HG02588 (cell line): ENCODE measurements around the gene FAM228A.
"Not testable (repeated sequence)": the region's sequence is repeated elsewhere in the genome, so short reads cannot be mapped to it uniquely, and the experiment has no call there.

ENCODE experiments used
- ATAC-seq: cut with Tn5 transposase; IDR thresholded peaks from one replicate; pipeline ENCODE4 v1.9.1; 2021; ENCODE audit warnings: mild to moderate bottlenecking, moderate library complexity; ENCODE audit not compliant: unreplicated experiment

Gene FAM228A

DNA sequence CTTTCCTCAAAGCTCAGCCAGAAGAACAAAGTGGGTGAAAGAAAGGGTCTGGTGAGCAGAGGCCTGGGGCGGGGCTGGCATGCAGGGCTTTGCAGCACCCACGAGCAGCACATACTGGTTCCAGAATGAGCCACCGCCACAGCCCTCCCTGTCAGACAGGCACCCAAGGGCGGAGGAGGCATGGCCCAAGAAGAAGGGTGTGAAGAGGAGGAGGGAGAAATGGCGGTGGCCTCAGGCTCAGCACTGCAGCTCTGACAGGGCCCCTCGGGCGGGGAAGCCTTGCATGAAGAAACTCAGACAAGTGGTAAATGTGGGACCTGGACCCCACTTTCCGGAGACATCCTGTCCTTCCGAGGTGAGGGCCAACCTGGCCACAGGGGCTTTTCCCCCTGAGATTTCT, 15.7 kb downstream of the FAM228A start:
- ATAC-seq: no peak

DNA sequence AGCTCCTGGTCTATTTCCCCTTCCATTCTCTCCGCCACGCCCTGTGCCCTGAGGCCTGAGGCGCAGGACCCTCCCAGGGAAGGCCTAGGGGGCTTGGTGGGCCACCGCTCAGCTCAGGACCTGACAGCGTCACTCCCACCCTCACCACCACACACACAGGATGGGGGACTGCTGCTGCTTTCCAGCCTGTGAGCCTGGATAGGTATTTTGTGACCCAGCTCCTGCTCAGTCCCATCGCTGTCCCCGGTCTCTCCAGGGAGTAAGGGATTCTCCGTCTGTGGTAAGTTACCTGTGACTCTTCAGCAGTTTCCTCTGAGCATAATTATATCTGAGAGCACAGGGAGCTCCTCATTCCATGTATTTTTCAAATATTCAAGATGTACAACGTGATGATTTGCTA, 16.3 kb downstream of the FAM228A start:
- no peak for ATAC-seq

DNA sequence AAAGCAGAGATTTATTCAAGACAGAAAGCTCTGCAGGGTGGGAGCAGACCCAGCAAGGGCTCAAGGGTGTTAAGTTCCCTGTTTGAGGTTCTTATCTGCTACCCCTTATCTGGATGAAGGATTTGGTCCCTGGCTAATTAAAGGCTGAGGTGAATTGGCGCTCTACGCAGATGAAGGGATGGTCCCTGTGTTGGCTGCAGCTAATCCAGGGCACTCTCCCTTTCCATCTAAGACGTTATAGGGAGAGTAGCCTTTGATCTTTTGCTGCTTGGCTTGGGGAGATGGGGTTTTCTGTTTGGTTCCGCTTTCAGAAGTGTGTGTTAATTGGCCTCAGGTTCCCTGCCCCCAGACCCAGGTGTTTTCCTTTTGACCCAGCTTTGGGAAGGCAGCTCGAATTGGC, 17.0 kb downstream of the FAM228A start:
- no peak for ATAC-seq

GRCh38 chr2:24197213-24197612, 22.4 kb downstream of the FAM228A start:
- ATAC-seq: not testable (repeated sequence)

DNA sequence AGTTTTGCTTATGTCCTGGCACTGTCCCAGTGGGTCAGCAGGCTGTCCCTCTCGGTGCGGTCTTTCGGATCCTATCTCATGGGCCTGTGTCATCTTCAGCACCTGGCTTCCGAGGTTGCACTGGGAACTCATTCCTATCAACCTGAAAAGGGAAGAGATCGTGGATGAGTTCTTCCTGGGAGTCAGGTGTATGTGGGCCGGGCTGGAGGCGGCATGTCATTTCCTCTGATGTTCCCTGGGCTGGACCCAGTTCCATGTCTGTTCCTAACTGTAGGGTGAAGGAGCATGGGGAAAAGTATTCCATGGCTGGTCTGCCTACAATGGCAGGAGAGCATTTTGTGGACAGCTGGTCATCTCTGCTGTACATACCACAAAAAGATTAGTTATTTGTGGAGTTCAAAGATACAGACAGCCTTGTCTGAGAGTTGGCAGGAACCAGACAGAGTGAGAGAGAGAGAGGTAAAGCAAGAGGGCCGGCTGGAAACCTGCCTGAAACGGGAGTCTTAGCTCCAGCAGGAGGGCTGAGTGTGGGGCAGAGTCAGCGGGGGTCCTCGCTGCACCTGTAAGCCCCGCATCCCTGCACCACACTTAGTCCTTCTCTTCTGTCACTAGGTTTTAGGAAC, 25.2 kb downstream of the FAM228A start:
- no peak for ATAC-seq

DNA sequence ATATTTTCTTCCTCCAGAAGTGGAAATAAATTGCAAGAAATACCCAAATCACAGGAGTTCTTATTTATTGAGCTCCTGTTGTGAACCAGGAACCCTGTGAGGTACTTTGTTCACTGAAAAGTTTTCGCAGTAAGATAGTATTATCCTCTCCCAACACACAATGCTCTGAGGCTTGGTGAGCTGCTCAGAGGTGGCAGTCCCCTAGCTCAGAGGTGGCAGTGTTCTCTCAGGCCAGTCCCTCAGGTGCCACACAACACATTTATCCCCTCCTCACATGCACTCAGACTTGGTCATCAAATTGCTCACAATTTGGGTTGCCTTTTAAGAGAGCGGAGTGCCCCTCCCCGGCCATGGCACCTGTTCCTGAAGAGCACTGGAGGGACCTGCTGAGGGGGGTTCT, 25.9 kb downstream of the FAM228A start:
- no peak for ATAC-seq

DNA sequence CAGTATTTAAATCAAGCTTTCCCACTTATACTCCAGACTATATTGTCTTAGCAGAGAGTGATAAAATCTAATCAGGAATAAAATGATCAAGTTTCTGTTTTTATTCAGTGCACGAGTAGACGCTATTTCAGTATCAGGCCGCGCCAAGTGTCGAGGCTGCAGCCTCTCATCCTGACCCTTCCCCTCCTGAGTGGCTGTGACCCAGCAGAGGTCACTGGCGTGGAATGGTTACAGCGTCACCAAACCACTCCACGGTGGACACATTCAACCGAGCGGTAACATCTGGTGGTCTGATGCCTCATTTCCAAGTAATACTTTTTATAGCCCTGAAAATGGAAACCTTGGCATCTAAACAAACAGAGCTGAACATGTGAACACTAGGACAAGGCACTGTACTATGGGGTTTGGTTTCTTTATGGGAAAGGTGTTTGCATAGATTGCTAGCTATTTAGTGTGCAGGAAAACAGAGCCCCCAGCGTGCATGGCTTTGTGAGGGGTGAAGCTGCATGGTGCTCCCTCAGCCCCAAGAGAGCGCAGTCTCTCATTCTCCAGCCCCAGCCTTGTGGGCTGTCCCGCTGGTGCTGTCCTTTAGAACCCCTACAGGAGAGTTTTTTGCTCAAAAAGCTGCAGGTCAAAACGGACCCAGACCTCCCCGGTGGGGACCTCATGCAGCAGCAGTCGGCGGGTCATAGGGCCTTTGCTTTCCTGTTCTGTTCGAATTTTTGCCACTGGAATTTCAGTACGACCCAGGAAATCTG, 28.4 kb downstream of the FAM228A start:
- no peak for ATAC-seq

DNA sequence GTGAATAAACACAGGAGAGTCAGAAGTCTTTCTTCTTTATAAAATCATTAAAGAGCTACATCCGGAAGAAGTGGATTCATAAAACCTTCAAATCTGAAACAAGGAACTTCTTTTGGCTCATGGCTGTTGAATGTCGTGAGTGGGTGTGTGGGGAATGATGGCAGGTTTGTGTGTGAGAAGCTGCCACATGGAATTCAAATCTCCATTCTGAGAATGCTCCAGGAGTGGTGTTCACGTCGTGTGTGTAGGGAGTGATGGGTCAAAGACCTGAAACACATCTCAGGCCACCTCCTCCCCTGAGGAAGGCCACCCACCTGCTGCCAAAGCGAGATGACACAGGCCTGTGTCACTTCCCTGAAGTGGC, 28.9 kb downstream of the FAM228A start:
- ATAC-seq: no peak

- no peak for ATAC-seq
Observed at GRCh38 chr2:24204505-24204904, 29.7 kb downstream of the FAM228A start.

- no peak for ATAC-seq
Observed at GRCh38 chr2:24205131-24205530, 30.3 kb downstream of the FAM228A start.

- no peak for ATAC-seq
Observed at GRCh38 chr2:24206242-24206641, 31.4 kb downstream of the FAM228A start.

DNA sequence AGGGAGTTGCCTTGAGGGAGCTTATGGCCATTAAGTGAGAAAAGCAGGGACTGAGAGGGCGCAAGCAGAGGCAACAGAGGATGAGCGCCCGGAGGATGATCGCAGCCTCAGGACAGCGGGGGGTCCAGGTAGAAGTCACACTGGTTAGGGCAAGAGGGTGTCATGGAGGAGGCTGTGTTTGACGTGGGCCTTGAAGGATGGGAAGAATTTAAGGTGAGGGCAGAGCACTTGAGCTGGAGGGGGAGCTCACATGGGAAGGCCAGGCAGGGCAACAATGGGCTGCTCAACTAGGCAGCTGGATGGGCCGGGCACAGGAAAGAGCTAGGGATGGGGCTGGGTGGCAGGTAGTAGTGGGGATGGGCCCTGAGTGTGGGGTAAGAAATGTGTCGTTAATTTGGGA, 31.9 kb downstream of the FAM228A start:
- ATAC-seq: no peak

DNA sequence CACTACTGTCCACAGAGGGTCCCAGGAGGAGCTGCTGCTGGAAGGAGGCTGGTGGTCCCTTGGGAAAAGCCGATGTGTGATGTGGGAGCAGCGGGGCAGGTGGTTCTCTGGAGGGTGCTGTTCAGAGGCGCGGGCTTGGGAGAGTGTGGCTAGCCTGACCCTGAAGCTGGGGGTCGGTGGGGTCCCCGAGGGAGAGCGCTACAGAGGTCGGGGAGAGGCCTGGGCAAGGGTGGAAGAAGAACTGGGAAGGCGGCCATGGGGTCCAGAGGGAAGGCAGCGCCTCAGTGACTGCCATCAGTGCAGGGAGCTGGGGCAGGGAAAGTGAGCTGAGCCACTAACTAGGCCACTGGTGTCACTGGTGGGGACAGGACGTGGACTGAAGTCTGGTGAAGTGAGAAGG, 32.5 kb downstream of the FAM228A start:
- ATAC-seq: no peak

- no peak for ATAC-seq
Observed at GRCh38 chr2:24208490-24208889, 33.6 kb downstream of the FAM228A start.

DNA sequence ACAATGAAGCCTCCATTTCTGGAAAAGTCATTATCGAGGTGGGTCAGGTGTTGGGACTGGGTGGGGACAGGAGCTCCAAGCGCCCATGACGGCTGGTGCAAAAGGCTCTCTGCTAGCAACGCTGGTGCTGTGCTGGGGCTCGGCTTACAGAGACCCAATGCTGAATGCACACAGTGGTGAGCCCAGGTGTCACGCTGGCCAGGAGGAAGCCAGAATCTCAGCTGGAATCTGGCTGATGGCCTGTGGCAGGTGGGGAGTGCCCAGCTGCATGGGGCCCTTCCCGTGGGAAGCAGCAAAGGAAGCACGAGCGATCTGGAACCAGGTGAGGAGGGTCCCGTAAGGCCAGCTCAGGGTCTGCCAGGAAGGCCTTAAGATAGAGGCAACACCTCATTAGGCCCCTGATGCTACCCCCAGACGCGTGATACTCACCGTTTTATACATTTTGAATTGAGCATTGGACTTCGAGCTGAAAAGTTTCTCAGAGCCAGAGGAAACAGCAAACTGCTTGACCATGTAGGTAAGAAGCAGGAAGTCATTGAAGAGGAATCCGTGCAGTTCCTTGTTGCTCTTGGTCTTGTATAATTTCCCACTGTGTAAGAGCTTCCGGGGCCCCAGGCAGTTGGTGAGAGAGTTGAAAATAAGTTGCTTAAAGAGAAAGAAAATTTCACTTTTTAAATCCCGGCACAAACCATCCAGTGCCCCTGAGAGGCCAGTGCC, 34.7 kb downstream of the FAM228A start:
- no peak for ATAC-seq

GRCh38 chr2:24210106-24210455, 35.2 kb downstream of the FAM228A start:
- no peak for ATAC-seq

- ATAC-seq: no peak
Observed at GRCh38 chr2:24210723-24211122, 35.9 kb downstream of the FAM228A start.

DNA sequence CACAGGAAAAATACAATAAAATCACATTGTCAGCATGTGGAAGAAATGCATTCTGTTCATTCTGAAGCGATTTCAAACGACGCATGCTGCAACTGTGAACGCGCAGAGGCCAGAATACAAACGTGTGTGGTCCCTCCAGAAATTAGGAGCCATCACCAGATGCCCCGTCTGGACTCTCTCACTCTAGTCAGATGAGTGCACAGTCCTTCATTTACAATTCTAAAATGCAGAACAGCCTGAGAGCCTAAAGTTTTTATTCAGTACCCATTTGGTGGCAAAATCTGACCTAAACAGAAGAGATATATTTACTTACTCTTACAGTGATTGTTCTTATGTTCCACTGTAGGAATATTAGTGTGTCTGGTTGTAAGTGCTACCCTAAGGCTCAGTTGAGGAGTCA, 36.6 kb downstream of the FAM228A start:
- ATAC-seq: no peak

- peak; percentile 92 for ATAC-seq
Observed at GRCh38 chr2:24214880-24215279, 40.0 kb downstream of the FAM228A start.

DNA sequence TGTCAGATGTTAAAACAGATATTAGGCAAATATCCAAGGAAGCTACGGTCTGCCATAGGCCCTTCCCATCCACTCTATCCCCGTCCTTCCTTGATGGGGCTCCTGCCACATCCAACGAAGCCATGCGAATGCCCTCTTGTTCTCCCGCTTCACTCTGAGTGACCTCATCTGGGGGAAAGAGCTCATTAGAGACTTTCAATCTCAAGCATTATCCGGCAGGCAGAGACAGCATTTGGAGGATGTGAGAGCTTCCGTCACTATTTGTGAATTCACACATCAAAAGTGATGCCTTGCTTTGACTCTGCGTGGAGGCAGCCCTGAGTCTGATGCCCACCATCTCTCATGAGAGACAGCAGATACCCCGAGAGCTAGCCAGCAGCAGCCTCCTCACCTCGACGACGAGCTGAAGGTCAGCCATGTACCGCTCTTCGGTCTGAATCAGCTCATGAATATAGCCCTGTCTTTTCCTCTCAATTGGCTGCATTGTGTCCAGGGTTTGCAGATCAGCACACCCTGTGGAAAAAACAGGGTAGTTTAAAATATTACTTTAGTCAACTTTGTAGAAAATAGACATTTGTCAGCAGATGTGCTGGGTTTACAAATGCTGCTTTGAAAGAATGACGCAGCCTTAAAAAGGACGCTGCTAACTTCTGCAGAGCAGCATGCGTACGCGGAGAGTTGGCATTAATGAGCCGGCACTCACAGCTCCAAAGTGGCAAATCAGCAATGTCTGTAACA, 45.9 kb downstream of the FAM228A start:
- no peak for ATAC-seq

DNA sequence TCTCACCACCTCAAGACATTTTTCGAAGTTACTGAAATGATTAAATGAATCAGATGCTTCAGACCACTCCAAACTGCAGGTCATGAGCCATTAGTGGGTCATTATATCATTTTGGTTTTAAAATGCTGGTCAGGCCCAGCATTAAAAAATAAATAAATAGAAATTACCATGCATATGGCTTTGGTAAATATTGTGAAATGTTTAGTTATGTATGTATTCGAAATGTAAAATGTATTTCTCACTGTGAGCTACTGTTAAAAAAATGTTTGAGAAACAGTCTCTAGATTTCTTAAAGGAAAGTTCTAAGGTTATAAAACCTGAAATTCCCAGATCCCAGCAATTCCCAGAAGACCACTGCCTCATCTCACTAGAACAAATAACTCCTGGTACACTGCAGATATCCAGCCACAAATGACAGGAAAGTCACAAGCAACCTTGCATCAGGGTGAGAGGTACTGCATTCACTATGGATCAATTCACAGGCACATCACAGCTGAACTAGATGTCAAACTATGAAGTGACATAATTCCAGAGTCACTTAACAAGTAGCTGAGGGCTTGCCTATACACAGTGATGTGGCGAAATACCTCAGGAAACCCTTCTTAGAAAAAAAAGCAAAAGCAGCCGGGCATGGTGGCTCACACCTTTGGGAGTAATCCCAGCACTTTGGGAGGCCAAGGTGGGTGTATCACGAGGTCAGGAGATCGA, 46.6 kb downstream of the FAM228A start:
- ATAC-seq: no peak
